ENCODE data around the gene PLA2G4D.

DNA sequence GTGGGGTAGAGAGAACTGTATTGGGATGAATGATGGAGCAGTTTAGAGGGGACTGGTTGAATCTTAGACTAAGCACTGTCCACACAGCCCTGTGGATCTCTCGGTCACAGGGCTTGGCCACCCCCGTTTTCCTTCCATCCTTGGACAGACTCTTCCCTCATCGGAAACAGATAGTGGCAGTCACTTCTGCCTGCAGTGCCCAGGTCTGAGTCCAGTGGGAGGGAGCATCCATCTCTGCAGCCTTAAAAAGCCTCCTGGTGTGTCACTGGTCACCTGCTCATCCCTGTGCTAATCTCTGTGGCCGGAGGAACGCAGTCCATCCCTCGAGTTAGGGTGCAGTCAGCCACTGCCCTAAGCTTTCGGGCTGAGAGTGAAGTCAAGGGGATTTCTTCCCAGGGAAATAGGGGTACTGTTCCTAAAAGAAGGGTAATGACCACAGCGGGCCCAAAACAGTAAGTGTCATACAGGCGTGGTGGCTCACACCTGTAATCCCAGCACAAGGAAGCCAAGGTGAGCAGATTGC lies 32.0 kb downstream of the PLA2G4D start:
- TF ChIP-seq, protein P1, sequence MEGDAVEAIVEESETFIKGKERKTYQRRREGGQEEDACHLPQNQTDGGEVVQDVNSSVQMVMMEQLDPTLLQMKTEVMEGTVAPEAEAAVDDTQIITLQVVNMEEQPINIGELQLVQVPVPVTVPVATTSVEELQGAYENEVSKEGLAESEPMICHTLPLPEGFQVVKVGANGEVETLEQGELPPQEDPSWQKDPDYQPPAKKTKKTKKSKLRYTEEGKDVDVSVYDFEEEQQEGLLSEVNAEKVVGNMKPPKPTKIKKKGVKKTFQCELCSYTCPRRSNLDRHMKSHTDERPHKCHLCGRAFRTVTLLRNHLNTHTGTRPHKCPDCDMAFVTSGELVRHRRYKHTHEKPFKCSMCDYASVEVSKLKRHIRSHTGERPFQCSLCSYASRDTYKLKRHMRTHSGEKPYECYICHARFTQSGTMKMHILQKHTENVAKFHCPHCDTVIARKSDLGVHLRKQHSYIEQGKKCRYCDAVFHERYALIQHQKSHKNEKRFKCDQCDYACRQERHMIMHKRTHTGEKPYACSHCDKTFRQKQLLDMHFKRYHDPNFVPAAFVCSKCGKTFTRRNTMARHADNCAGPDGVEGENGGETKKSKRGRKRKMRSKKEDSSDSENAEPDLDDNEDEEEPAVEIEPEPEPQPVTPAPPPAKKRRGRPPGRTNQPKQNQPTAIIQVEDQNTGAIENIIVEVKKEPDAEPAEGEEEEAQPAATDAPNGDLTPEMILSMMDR (IDR thresholded peaks at IDR 0.05; ENCODE audit: poor library complexity, severe bottlenecking), result no peak
- TF ChIP-seq POLR2AphosphoS5 (IDR thresholded peaks at IDR 0.05) (no peak), RAD21 (conservative IDR thresholded peaks at IDR 0.05) (no peak), TAF1 (IDR thresholded peaks at IDR 0.05; ENCODE audit: low read depth) (no peak), EZH2 (IDR thresholded peaks at IDR 0.05; ENCODE audit: borderline replicate concordance, insufficient read depth, low read length, poor library complexity, severe bottlenecking) (no peak)
- TF ChIP-seq, protein P2, sequence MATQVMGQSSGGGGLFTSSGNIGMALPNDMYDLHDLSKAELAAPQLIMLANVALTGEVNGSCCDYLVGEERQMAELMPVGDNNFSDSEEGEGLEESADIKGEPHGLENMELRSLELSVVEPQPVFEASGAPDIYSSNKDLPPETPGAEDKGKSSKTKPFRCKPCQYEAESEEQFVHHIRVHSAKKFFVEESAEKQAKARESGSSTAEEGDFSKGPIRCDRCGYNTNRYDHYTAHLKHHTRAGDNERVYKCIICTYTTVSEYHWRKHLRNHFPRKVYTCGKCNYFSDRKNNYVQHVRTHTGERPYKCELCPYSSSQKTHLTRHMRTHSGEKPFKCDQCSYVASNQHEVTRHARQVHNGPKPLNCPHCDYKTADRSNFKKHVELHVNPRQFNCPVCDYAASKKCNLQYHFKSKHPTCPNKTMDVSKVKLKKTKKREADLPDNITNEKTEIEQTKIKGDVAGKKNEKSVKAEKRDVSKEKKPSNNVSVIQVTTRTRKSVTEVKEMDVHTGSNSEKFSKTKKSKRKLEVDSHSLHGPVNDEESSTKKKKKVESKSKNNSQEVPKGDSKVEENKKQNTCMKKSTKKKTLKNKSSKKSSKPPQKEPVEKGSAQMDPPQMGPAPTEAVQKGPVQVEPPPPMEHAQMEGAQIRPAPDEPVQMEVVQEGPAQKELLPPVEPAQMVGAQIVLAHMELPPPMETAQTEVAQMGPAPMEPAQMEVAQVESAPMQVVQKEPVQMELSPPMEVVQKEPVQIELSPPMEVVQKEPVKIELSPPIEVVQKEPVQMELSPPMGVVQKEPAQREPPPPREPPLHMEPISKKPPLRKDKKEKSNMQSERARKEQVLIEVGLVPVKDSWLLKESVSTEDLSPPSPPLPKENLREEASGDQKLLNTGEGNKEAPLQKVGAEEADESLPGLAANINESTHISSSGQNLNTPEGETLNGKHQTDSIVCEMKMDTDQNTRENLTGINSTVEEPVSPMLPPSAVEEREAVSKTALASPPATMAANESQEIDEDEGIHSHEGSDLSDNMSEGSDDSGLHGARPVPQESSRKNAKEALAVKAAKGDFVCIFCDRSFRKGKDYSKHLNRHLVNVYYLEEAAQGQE (IDR thresholded peaks at IDR 0.05; ENCODE audit: borderline replicate concordance), result no peak
